Activated CD4-positive, CD25-positive, alpha-beta regulatory T cell treated with anti-CD3 and anti-CD28 coated beads, Interleukin-2, amount 50 U/mL, for 16 hours (primary cell): Measurements from ENCODE around the gene TPSG1.
"Not testable (repeated sequence)": the region's sequence is repeated elsewhere in the genome, so short reads cannot be mapped to it uniquely, and the experiment has no call there.

Experiments
- DNase-seq: peaks from one replicate; pipeline ENCODE4 v3.0.0-alpha.2; 2020; ENCODE audit warnings: low read depth, low spot score

Gene TPSG1

GRCh38 chr16:1215574-1216295, 9.3 kb downstream of the TPSG1 start:
- no peak for DNase-seq

- no peak for DNase-seq
These were observed 10.3 kb downstream of the TPSG1 start for GRCh38 chr16:1214719-1215118.

GRCh38 chr16:1213796-1214372, 11.2 kb downstream of the TPSG1 start:
- DNase-seq, result no peak

GRCh38 chr16:1213231-1213630, 11.8 kb downstream of the TPSG1 start:
- DNase-seq, result no peak

- DNase-seq, result no peak
These were observed 12.4 kb downstream of the TPSG1 start for GRCh38 chr16:1212616-1213194.

GRCh38 chr16:1211451-1212268, 13.4 kb downstream of the TPSG1 start:
- no peak for DNase-seq

- no peak for DNase-seq
These were observed 14.6 kb downstream of the TPSG1 start for GRCh38 chr16:1210461-1210860.

- no peak for DNase-seq
These were observed 16.0 kb downstream of the TPSG1 start for GRCh38 chr16:1209081-1209480.

- DNase-seq, result no peak
These were observed 16.7 kb downstream of the TPSG1 start for GRCh38 chr16:1208239-1208830.

- DNase-seq, result no peak
These were observed 18.3 kb downstream of the TPSG1 start for GRCh38 chr16:1206786-1207185.

GRCh38 chr16:1206326-1206725, 18.7 kb downstream of the TPSG1 start:
- DNase-seq, result no peak

GRCh38 chr16:1204933-1205332, 20.1 kb downstream of the TPSG1 start:
- DNase-seq, result no peak

GRCh38 chr16:1202274-1202673, 22.8 kb downstream of the TPSG1 start:
- no peak for DNase-seq

GRCh38 chr16:1201444-1201843, 23.6 kb downstream of the TPSG1 start:
- DNase-seq, result no peak

GRCh38 chr16:1200014-1200627, 24.9 kb downstream of the TPSG1 start:
- no peak for DNase-seq

GRCh38 chr16:1199347-1200013, 25.6 kb downstream of the TPSG1 start:
- DNase-seq, result no peak

- DNase-seq, result not testable (repeated sequence)
These were observed 26.3 kb downstream of the TPSG1 start for GRCh38 chr16:1198671-1199346.

GRCh38 chr16:1198194-1198593, 26.9 kb downstream of the TPSG1 start:
- DNase-seq, result no peak

GRCh38 chr16:1197237-1197866, 27.7 kb downstream of the TPSG1 start:
- DNase-seq, result no peak

GRCh38 chr16:1196494-1196893, 28.6 kb downstream of the TPSG1 start:
- DNase-seq, result no peak
